Smooth muscle cell (in vitro differentiated cells): Measurements from ENCODE around the gene TFAP2D. TPM values are rescaled to one million over a fixed set of nuclear protein-coding genes. Genes with fewer than 3 reads are reported as not detected.

Experiments
- DNase-seq: peaks from one replicate; lab custom pipeline; 2025; ENCODE audit not compliant: unreplicated experiment; lab: John Stamatoyannopoulos, UW
- H2AFZ ChIP-seq: fragments of 200-600 bp; sonication (generic); 2 replicates; pipeline ENCODE4 v1.6.0; 2016; ENCODE audit warnings: antibody characterized with exemption, low read depth, mild to moderate bottlenecking
- H3F3A ChIP-seq: fragments of 200-600 bp; sonication (generic); 2 replicates; pipeline ENCODE4 v1.6.0; 2017; ENCODE audit warnings: antibody characterized with exemption, low read depth
- H3K27ac ChIP-seq: fragments of 200-600 bp; sonication (generic); 2 replicates; pipeline ENCODE4 v1.5.1; 2016; ENCODE audit warnings: low read depth, mild to moderate bottlenecking
- H3K27me3 ChIP-seq: fragments of 200-600 bp; sonication (generic); 2 replicates; pipeline ENCODE4 v1.6.1; 2016; ENCODE audit warnings: low read depth, mild to moderate bottlenecking
- H3K36me3 ChIP-seq: fragments of 200-600 bp; sonication (generic); 2 replicates; pipeline ENCODE4 v1.5.1; 2016; ENCODE audit warnings: low read depth
- H3K4me1 ChIP-seq: fragments of 200-600 bp; sonication (generic); 2 replicates; pipeline ENCODE4 v1.5.1; 2016; ENCODE audit warnings: low read depth
- H3K4me2 ChIP-seq: fragments of 200-600 bp; sonication (generic); 2 replicates; pipeline ENCODE4 v1.6.0; 2016; ENCODE audit warnings: mild to moderate bottlenecking
- H3K4me3 ChIP-seq: fragments of 200-600 bp; sonication (generic); 2 replicates; pipeline ENCODE4 v1.5.1; 2016; ENCODE audit warnings: mild to moderate bottlenecking
- H3K79me2 ChIP-seq: fragments of 200-600 bp; sonication (generic); 2 replicates; pipeline ENCODE4 v1.6.0; 2016; ENCODE audit warnings: low read depth, mild to moderate bottlenecking
- H3K9ac ChIP-seq: fragments of 200-600 bp; sonication (generic); 2 replicates; pipeline ENCODE4 v1.6.0; 2016; ENCODE audit warnings: low read depth
- H3K9me3 ChIP-seq: fragments of 200-600 bp; sonication (generic); replicated peaks from 2 replicates; pipeline ENCODE4 v1.5.1; 2016; ENCODE audit warnings: low read depth
- H4K20me1 ChIP-seq: fragments of 200-600 bp; sonication (generic); 2 replicates; pipeline ENCODE4 v1.6.0; 2016; ENCODE audit warnings: low read depth
- CTCF ChIP-seq: fragments of 200-600 bp; sonication (generic); IDR thresholded peaks from 2 replicates; pipeline ENCODE4 v1.5.1; 2017; ENCODE audit warnings: borderline replicate concordance, mild to moderate bottlenecking, antibody characterized with exemption; ENCODE audit not compliant: insufficient read depth, poor library complexity, severe bottlenecking
- WGBS: methylation state at CpG from one replicate; pipeline ENCODE4 v1.1.7; 2016; ENCODE audit warnings: low lambda C conversion rate; 5-methylcytosine and 5-hydroxymethylcytosine counted together
- polyA plus RNA-seq: library from polyadenylated mRNA; unstranded; fragments of >200 nt; fragmentation: Nextera tagmentation; extraction: Ambion mirVana; gene quantifications from 2 replicates; pipeline ENCODE4 v1.2.1, GENCODE V29; 2016
- total RNA-seq: library from RNA; depleted of rRNA; stranded (reverse); fragments of >200 nt; gene quantifications from 2 replicates; pipeline ENCODE4 v1.2.3, GENCODE V29; 2014

The TFAP2D gene
- total and polyA plus RNA-seq, 2 experiments from 2014 or later: not detected

- Histone ChIP-seq H3F3A (no peaks in the 10 kb centered on the region), H3K27ac (no peak overlapping the region), H3K9me3 (no peaks in the 10 kb centered on the region), H3K4me1 (peaks cover 4% of the 10 kb centered on the region), H3K4me2 (no peak overlapping the region), H3K9ac (no peak overlapping the region), H3K27me3 (peaks cover 79% of the 10 kb centered on the region), H3K36me3 (no peaks in the 10 kb centered on the region), H4K20me1 (no peaks in the 10 kb centered on the region), H2AFZ (no peak overlapping the region), H3K79me2 (no peaks in the 10 kb centered on the region), H3K4me3 (no peak overlapping the region)
- TF ChIP-seq CTCF: no peak
- no peak for DNase-seq
- WGBS: 21% methylated on average over 15 of the region's 15 CpGs
These were observed 103.8 kb downstream of the TFAP2D start for GRCh38 chr6:50816947-50817645.

DNA sequence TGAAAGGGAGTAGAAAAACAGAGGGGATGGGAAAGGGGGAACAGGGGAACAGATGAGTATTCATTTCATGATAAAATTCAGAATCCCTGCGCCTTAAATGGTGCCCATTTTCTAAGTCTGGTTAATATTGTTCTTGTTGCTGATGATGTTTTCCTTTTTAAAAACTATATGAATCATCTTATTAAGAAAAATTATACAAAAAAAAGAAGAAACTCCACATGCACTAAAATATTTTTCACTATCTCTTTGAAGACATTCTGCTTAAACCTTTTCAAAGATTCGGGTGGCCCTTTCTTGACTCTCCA lies 104.3 kb downstream of the TFAP2D start:
- Histone ChIP-seq H3K4me3 (no peak overlapping the region), H3K9ac (no peak overlapping the region), H3K36me3 (no peaks in the 10 kb centered on the region), H3F3A (no peaks in the 10 kb centered on the region), H3K9me3 (no peaks in the 10 kb centered on the region), H3K27ac (no peak overlapping the region), H3K4me2 (no peak overlapping the region), H2AFZ (no peak overlapping the region), H3K27me3 (peaks cover 84% of the 10 kb centered on the region), H3K4me1 (peaks cover 4% of the 10 kb centered on the region), H4K20me1 (no peaks in the 10 kb centered on the region), H3K79me2 (no peaks in the 10 kb centered on the region)
- TF ChIP-seq CTCF: no peak
- WGBS: 30% methylated on average over 2 of the region's 2 CpGs
- DNase-seq: no peak

GRCh38 chr6:50818020-50818419 lies 104.7 kb downstream of the TFAP2D start:
- no peaks in the 10 kb centered on the region for H4K20me1 ChIP-seq
- no peak for TF ChIP-seq CTCF
- no peaks in the 10 kb centered on the region for H3K9me3 ChIP-seq
- DNase-seq: no peak
- peaks cover 88% of the 10 kb centered on the region for H3K27me3 ChIP-seq
- no peak overlapping the region for H3K4me3 ChIP-seq
- no peaks in the 10 kb centered on the region for H3K36me3 ChIP-seq
- no peak overlapping the region for H3K9ac ChIP-seq
- no peaks in the 10 kb centered on the region for H3K79me2 ChIP-seq
- H3K4me2 ChIP-seq: no peak overlapping the region
- H3K27ac ChIP-seq: no peak overlapping the region
- peaks cover 4% of the 10 kb centered on the region for H3K4me1 ChIP-seq
- 17% methylated on average over 6 of the region's 6 CpGs for WGBS
- H3F3A ChIP-seq: no peaks in the 10 kb centered on the region
- no peak overlapping the region for H2AFZ ChIP-seq

DNA sequence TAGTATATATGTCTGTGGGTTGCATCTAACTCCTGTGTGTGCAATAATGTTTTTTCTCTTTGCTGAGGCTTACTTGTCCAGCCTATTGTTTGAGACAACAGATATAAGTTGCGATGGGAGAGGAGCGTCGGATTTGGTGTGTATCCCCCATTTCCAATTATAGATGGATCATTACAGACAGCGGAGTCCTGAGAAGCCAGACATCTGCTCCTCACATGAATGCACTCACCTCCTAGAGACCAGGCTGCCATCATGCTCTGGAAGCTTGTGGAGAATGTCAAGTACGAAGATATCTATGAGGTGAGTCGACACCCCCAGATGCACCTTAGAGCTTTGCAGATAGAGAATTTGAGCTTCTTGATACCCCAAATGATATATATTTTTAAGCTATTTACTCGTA lies 105.3 kb downstream of the TFAP2D start, which contains the start of gene TFAP2B:
TSS of gene TFAP2B (plus strand) at position 199 of the 400 bp plus-strand sequence. CDS start at position 220, 21 bp downstream.
- H4K20me1 ChIP-seq: no peaks in the 10 kb centered on the region
- H3K4me2 ChIP-seq: peak within 1 kb of the TSS; percentile 86
- no peak within 1 kb of the TSS for H3K27ac ChIP-seq
- peaks cover 91% of the 10 kb centered on the region for H3K27me3 ChIP-seq
- 15% methylated on average over 7 of the region's 7 CpGs for WGBS
- no peak for DNase-seq
- H3K4me1 ChIP-seq: peaks cover 4% of the 10 kb centered on the region
- no peak for TF ChIP-seq CTCF
- peak within 1 kb of the TSS; percentile 41 for H3K4me3 ChIP-seq
- no peaks in the 10 kb centered on the region for H3K79me2 ChIP-seq
- no peaks in the 10 kb centered on the region for H3K9me3 ChIP-seq
- H2AFZ ChIP-seq: no peak within 1 kb of the TSS
- H3K36me3 ChIP-seq: no peaks in the 10 kb centered on the region
- H3K9ac ChIP-seq: no peak within 1 kb of the TSS
- no peaks in the 10 kb centered on the region for H3F3A ChIP-seq
